NCI-H526 treated with DMSO at 0.1 percent for 48 hours (cell line): Measurements from ENCODE around the gene KATNIP.

Experiments used
- DNase-seq: peaks from one replicate; lab custom pipeline; 2025; lab: John Stamatoyannopoulos, UW

The KATNIP gene

GRCh38 chr16:27583634-27584033 lies 33.7 kb downstream of the KATNIP start:
- DNase-seq = no peak

- no peak for DNase-seq
Observed at GRCh38 chr16:27585200-27585599, 35.3 kb downstream of the KATNIP start.

GRCh38 chr16:27586711-27587110 lies 36.8 kb downstream of the KATNIP start:
- no peak for DNase-seq

GRCh38 chr16:27588057-27588456 lies 38.1 kb downstream of the KATNIP start:
- DNase-seq = no peak

DNA sequence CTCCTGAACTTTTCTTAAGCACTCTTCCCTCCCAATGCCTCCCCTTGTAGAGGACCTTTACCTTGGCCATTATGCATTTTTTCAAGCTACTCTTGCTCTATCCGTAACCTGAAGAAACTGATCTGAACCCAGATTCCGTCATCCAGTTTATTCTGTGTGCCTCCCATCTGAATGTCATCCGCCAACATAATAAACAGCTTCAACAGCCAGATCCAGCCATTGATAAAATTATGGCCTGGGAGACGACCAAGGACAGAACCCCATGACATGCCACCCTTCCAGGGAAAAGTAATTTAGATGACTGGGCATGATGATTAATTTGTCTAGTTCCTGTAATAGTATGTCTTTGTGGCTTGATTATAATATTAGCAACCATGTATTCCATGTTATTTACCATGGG lies 41.9 kb downstream of the KATNIP start:
- no peak for DNase-seq

DNA sequence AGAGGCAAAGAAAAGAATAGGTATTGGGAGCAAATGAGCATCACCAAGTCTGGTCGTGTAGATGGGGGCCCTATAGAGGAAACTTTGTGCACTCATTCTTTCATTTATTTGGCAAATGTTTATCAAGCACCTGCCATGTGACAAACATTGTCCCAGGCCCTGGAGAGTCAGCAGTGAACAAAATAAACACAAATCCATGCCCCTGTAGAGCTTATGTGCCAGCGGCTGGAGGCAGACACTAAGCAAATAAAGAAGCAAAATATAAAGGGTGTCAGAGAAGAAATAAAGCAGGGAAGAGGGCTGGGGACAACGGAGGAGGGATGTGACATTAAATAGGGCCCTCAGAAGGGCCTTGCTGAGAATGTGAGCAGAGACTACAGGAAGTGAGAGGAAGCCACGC lies 45.5 kb downstream of the KATNIP start:
- no peak for DNase-seq

DNA sequence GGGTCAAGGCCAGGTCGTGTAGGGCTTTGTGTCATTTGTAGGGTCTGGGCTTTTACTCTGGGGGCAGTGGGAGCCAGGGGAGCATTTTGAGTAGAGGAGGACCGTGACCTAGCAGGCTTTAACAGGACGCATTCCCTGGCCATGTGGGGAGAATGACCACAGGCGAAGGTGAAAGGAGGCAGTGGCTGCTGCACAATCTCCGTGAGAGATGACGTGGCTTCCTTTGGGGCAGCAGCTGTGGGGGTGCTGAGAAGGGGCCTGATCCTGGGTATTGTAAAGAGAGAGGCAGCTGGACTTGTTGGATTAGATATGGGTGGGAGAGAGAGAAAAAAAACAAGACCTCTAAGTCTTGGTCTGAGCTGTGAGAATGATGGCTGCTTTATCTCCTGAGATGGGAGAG lies 46.0 kb downstream of the KATNIP start:
- DNase-seq = no peak

- DNase-seq = no peak
Observed at GRCh38 chr16:27596411-27596810, 46.5 kb downstream of the KATNIP start.

GRCh38 chr16:27597361-27597760 lies 47.4 kb downstream of the KATNIP start:
- DNase-seq = no peak

GRCh38 chr16:27598220-27598619 lies 48.3 kb downstream of the KATNIP start:
- DNase-seq = no peak

DNA sequence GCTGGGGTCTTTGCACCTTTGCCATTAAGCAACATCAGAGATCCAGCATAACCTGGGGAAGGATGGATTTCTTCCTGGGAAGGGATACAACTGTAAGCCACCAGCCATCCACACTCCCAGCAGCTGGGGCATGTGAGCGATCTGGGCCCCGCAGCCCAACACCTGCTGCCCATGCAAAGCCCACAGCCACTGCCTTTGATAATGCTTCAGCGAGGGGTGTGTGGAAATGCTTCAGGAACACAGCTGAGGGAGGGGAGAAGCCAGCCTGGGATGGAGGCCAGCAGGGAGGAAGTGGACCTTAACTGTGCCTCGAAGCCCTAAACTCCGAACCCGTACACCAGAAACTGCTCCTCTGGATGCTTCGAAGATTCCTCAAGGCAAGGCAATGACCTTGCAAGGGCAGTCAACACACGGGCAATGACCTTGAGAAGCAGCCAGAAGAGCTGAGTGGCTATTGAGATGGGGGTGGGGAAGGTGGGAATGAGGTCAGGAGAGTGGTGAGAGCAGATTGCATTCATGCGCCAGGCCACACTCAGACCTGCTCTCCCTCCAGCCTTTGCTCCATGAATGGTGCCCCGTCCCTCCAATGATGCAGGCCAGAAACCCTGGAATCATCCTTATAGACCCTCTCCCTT lies 49.1 kb downstream of the KATNIP start:
- no peak for DNase-seq

- no peak for DNase-seq
Observed at GRCh38 chr16:27599606-27600005, 49.7 kb downstream of the KATNIP start.
